ENCODE data around the gene RECK.
"Not testable (repeated sequence)": the region's sequence is repeated elsewhere in the genome, so short reads cannot be mapped to it uniquely, and the experiment has no call there.

The RECK gene

GRCh38 chr9:36036780-36037548 is at the start of gene RECK:
Gene RECK, plus strand, starts transcription at chr9:36036913. Its CDS starts 86 bp downstream, at chr9:36036999.
- DNase-seq, result peak; percentile 80 to 98 (median 90)
- intact Hi-C loops (cut with DNase I), result no loop called here

GRCh38 chr9:35990155-35990554 is 46.6 kb upstream of the RECK start:
- intact Hi-C loops (cut with DNase I), result no loop called here
- DNase-seq, result no peak

GRCh38 chr9:35993136-35993535 is 43.6 kb upstream of the RECK start:
- intact Hi-C loops (cut with DNase I); DNase-seq: not testable (repeated sequence)

- intact Hi-C loops (cut with DNase I), result no loop called here
- DNase-seq, result no peak
These were observed 42.6 kb upstream of the RECK start for GRCh38 chr9:35993976-35994720.

GRCh38 chr9:35994959-35995358 is 41.8 kb upstream of the RECK start:
- intact Hi-C loops (cut with DNase I), result no loop called here
- no peak for DNase-seq

- intact Hi-C loops (cut with DNase I), result no loop called here
- DNase-seq, result no peak
These were observed 40.2 kb upstream of the RECK start for GRCh38 chr9:35996358-35996970.

GRCh38 chr9:35997016-35997415 is 39.7 kb upstream of the RECK start:
- DNase-seq, result not testable (repeated sequence)

GRCh38 chr9:35998333-35998732 is 38.4 kb upstream of the RECK start:
- intact Hi-C loops (cut with DNase I), result no loop called here
- DNase-seq, result no peak

More at GRCh38 chr9:35997016-35997415, 39.7 kb upstream of the RECK start:
- intact Hi-C loops (cut with DNase I), result not testable (repeated sequence)

- DNase-seq, result no peak
- intact Hi-C loops (cut with DNase I), result no loop called here
These were observed 30.8 kb upstream of the RECK start for GRCh38 chr9:36005891-36006290.

- DNase-seq, result no peak
- intact Hi-C loops (cut with DNase I), result no loop called here
These were observed 30.0 kb upstream of the RECK start for GRCh38 chr9:36006549-36007315.

- intact Hi-C loops (cut with DNase I), result no loop called here
These were observed 29.4 kb upstream of the RECK start for GRCh38 chr9:36007316-36007708.

GRCh38 chr9:36007852-36008251 is 28.9 kb upstream of the RECK start:
- intact Hi-C loops (cut with DNase I), result no loop called here
- no peak for DNase-seq

More at GRCh38 chr9:36007316-36007708, 29.4 kb upstream of the RECK start:
- DNase-seq, result no peak

GRCh38 chr9:36008774-36009300 is 27.9 kb upstream of the RECK start:
- peak in 6 of 10 donors; percentile 9 to 89 (median 49) for DNase-seq
- intact Hi-C loops (cut with DNase I), result no loop called here

- no peak for DNase-seq
- intact Hi-C loops (cut with DNase I), result no loop called here
These were observed 25.3 kb upstream of the RECK start for GRCh38 chr9:36011379-36011778.

GRCh38 chr9:36017278-36017677 is 19.4 kb upstream of the RECK start:
- intact Hi-C loops (cut with DNase I), result no loop called here
- DNase-seq, result no peak

GRCh38 chr9:36018129-36018528 is 18.6 kb upstream of the RECK start:
- intact Hi-C loops (cut with DNase I), result no loop called here
- DNase-seq, result no peak

- intact Hi-C loops (cut with DNase I), result no loop called here
- no peak for DNase-seq
These were observed 17.6 kb upstream of the RECK start for GRCh38 chr9:36018891-36019720.

- intact Hi-C loops (cut with DNase I), result loop anchor here (2.0 kb wide), 1 partner anchor 67 kb away; no protein-coding TSS in a partner anchor
- DNase-seq, result no peak
These were observed 14.7 kb upstream of the RECK start for GRCh38 chr9:36021968-36022367.

Data from posterior cingulate gyrus (tissue), 11 donors.